HG02678 (cell line): ENCODE data around the gene EFCAB14.
"Not testable (repeated sequence)": the region's sequence is repeated elsewhere in the genome, so short reads cannot be mapped to it uniquely, and the experiment has no call there.

Source experiments
- ATAC-seq: cut with Tn5 transposase; IDR thresholded peaks from one replicate; pipeline ENCODE4 v1.9.1; 2021; ENCODE audit warnings: mild to moderate bottlenecking, moderate library complexity; ENCODE audit not compliant: unreplicated experiment

Gene EFCAB14

GRCh38 chr1:46723901-46724300, 5.0 kb upstream of the EFCAB14 start:
- no peak for ATAC-seq

- no peak for ATAC-seq
Measured at GRCh38 chr1:46721686-46722205, 2.8 kb upstream of the EFCAB14 start.

GRCh38 chr1:46721204-46721603, 2.3 kb upstream of the EFCAB14 start:
- no peak for ATAC-seq

- ATAC-seq: not testable (repeated sequence)
Measured at GRCh38 chr1:46720319-46720718, 1.4 kb upstream of the EFCAB14 start.

- no peak for ATAC-seq
Measured at GRCh38 chr1:46719689-46720088, 775 bp upstream of the EFCAB14 start.

- no peak for ATAC-seq
Measured at GRCh38 chr1:46718340-46718726, 581 bp downstream of the EFCAB14 start.

GRCh38 chr1:46717654-46718053, 1.3 kb downstream of the EFCAB14 start:
- no peak for ATAC-seq

GRCh38 chr1:46714976-46715375, 3.9 kb downstream of the EFCAB14 start:
- no peak for ATAC-seq

GRCh38 chr1:46708121-46708520, 10.8 kb downstream of the EFCAB14 start:
- ATAC-seq: no peak

- no peak for ATAC-seq
Measured at GRCh38 chr1:46705408-46705807, 13.5 kb downstream of the EFCAB14 start.

- ATAC-seq: no peak
Measured at GRCh38 chr1:46703927-46704641, 14.8 kb downstream of the EFCAB14 start.

- no peak for ATAC-seq
Measured at GRCh38 chr1:46699666-46700065, 19.2 kb downstream of the EFCAB14 start.

GRCh38 chr1:46697053-46697452, 21.9 kb downstream of the EFCAB14 start:
- ATAC-seq: no peak

- not testable (repeated sequence) for ATAC-seq
Measured at GRCh38 chr1:46694676-46695075, 24.2 kb downstream of the EFCAB14 start.

- ATAC-seq: no peak
Measured at GRCh38 chr1:46692811-46693770, 25.8 kb downstream of the EFCAB14 start.

- no peak for ATAC-seq
Measured at GRCh38 chr1:46691997-46692790, 26.7 kb downstream of the EFCAB14 start.

- no peak for ATAC-seq
Measured at GRCh38 chr1:46690931-46691421, 27.9 kb downstream of the EFCAB14 start.

GRCh38 chr1:46689897-46690296, 29.0 kb downstream of the EFCAB14 start:
- no peak for ATAC-seq

GRCh38 chr1:46689356-46689755, 29.6 kb downstream of the EFCAB14 start:
- no peak for ATAC-seq

- ATAC-seq: no peak
Measured at GRCh38 chr1:46687921-46688509, 30.9 kb downstream of the EFCAB14 start.
